ENCODE results near the gene DDX3X. TPM values are rescaled to one million over a fixed set of nuclear protein-coding genes. Genes with fewer than 3 reads are reported as not detected.

Gene DDX3X
- total and polyA plus RNA-seq, 9 of the 15 experiments (the other 6 are each of a cell fraction or from before 2014, with no cell fraction given), result 51.3 to 232 (median 138) TPM

GRCh38 chrX:41334363-41335197 is 618 bp downstream of the DDX3X start (continued):
- no peak for TF ChIP-seq NR0B1 (IDR thresholded peaks at IDR 0.05; ENCODE audit: partially characterized antibody)
- TF ChIP-seq NBN (IDR thresholded peaks at IDR 0.05; ENCODE audit: low read depth), result no peak
- peak; percentile 70; the same call in 1 of the 2 replicates for TF ChIP-seq KAT7 (CRISPR knock-in tag; IDR thresholded peaks at IDR 0.05; ENCODE audit: borderline replicate concordance)
- no peak for TF ChIP-seq SMARCA5 (IDR thresholded peaks at IDR 0.05)
- TF ChIP-seq MAX (CRISPR knock-in tag; IDR thresholded peaks at IDR 0.05), result no peak
- TF ChIP-seq HMG20B (CRISPR knock-in tag; IDR thresholded peaks at IDR 0.05), result no peak
- no peak for TF ChIP-seq RHOXF2B (CRISPR knock-in tag; conservative IDR thresholded peaks at IDR 0.05)
- TF ChIP-seq SAFB (IDR thresholded peaks at IDR 0.05; ENCODE audit: borderline replicate concordance, low read depth, low read length), result no peak
- no peak for TF ChIP-seq ASH1L (IDR thresholded peaks at IDR 0.05; ENCODE audit: borderline replicate concordance, low read depth, partially characterized antibody)
- no peak for TF ChIP-seq MTA1 (IDR thresholded peaks at IDR 0.05; ENCODE audit: borderline replicate concordance)
- TF ChIP-seq CEBPZ (IDR thresholded peaks at IDR 0.05; ENCODE audit: borderline replicate concordance, low read depth, low read length), result no peak
- TF ChIP-seq KHSRP (IDR thresholded peaks at IDR 0.05), result no peak
- TF ChIP-seq EWSR1 (IDR thresholded peaks at IDR 0.05; ENCODE audit: borderline replicate concordance, low read depth, partially characterized antibody), result no peak
- no peak for TF ChIP-seq ZNF384 (IDR thresholded peaks at IDR 0.05; ENCODE audit: low read depth, low read length)
- TF ChIP-seq JUND (IDR thresholded peaks at IDR 0.05; ENCODE audit: borderline replicate concordance, low read depth, low read length), result no peak
- no peak for TF ChIP-seq JUND (tag; IDR thresholded peaks at IDR 0.05; ENCODE audit: borderline replicate concordance, low read depth, low read length)
- TF ChIP-seq EP400 (IDR thresholded peaks at IDR 0.05), result peak; percentile 24
- no peak for TF ChIP-seq RAD51 (IDR thresholded peaks at IDR 0.05; ENCODE audit: borderline replicate concordance, low read depth)
- TF ChIP-seq TBP (optimal IDR thresholded peaks at IDR 0.05; ENCODE audit: low read depth, low read length), result no peak
- peak; percentile 88 for TF ChIP-seq POLR2A (conservative IDR thresholded peaks at IDR 0.05)
- TF ChIP-seq IRF1 (CRISPR knock-in tag; IDR thresholded peaks at IDR 0.05; ENCODE audit: borderline replicate concordance), result no peak
- no peak for TF ChIP-seq ESRRA (IDR thresholded peaks at IDR 0.05; ENCODE audit: borderline replicate concordance, low read depth)
- no peak for TF ChIP-seq ZNF589 (CRISPR knock-in tag; IDR thresholded peaks at IDR 0.05; ENCODE audit: low read depth)
